Activated naive CD8-positive, alpha-beta T cell treated with anti-CD3 and anti-CD28 coated beads for 36 hours (primary cell): Measurements from ENCODE around the gene PKP4. TPM values are rescaled to one million over a fixed set of nuclear protein-coding genes. Genes with fewer than 3 reads are reported as not detected.
"Not testable (repeated sequence)": the region's sequence is repeated elsewhere in the genome, so short reads cannot be mapped to it uniquely, and the experiment has no call there.

Experiments
- DNase-seq: peaks from one replicate; pipeline ENCODE4 v3.0.0; 2021
- H3K27ac Mint-ChIP-seq: one replicate; pipeline ENCODE4 v1.8.0; 2022; ENCODE audit warnings: mild to moderate bottlenecking, moderate library complexity, mixed read lengths
- H3K27me3 Mint-ChIP-seq: one replicate; pipeline ENCODE4 v1.8.0; 2022; ENCODE audit warnings: mild to moderate bottlenecking, mixed read lengths
- H3K36me3 Mint-ChIP-seq: one replicate; pipeline ENCODE4 v1.8.0; 2021; ENCODE audit warnings: mild to moderate bottlenecking, mixed read lengths
- H3K4me1 Mint-ChIP-seq: one replicate; pipeline ENCODE4 v1.8.0; 2021; ENCODE audit warnings: mixed read lengths
- H3K4me3 Mint-ChIP-seq: one replicate; pipeline ENCODE4 v1.8.0; 2022; ENCODE audit warnings: mild to moderate bottlenecking, moderate library complexity, mixed read lengths
- H3K9me3 Mint-ChIP-seq: one replicate; pipeline ENCODE4 v1.8.0; 2022; ENCODE audit warnings: mixed read lengths
- total RNA-seq, 2 experiments: library from RNA; stranded (reverse); gene quantifications; one replicate each; pipeline ENCODE4 v1.2.3, GENCODE V29; 2021

Gene PKP4
- total RNA-seq, 2 experiments from 2014 or later, result 35.3 to 38.2 TPM

DNA sequence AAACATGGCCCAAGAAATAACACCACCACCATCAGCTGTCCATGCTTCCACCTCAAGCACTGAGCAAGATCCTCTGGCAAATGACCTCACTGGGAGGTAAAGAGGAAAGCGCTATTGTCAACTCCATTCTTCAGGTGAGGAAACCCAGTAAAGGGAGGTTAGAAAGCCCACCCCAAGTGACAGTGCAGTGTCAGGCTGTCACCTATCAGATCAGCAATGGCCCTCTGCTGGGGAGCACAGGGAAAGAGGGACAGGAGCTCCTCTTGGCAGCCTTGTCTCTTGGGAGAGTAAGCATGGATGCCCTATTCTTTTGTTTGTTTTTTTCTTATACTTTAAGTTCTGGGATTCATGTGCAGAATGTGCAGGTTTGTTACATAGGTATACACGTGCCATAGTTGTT lies 234.1 kb downstream of the PKP4 start:
- H3K4me1 Mint-ChIP-seq, result no peaks in the 10 kb centered on the region
- DNase-seq, result no peak
- no peak overlapping the region for H3K4me3 Mint-ChIP-seq
- H3K27ac Mint-ChIP-seq, result no peak overlapping the region
- no peaks in the 10 kb centered on the region for H3K36me3 Mint-ChIP-seq
- no peaks in the 10 kb centered on the region for H3K9me3 Mint-ChIP-seq
- peaks cover 5% of the 10 kb centered on the region for H3K27me3 Mint-ChIP-seq

DNA sequence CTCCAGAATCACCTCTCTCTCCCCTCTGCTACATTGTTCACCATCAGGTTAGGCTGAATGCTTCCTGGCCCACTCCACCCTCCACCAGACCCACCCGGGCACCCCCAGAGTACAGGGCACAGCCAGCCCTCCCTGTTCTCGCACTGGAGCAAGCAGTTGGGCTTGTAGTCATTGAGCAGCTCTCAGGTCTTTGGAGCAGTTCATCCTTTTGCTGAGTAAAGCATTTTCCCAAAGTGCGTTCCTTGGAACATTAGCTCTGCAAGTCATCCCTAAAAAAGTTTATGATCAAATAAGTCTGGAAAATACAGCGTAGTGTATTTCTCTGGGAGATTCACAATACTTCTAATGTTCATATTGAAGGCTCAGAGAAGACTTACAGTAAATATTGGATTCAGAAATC lies 234.9 kb downstream of the PKP4 start:
- no peak for DNase-seq
- no peak overlapping the region for H3K27ac Mint-ChIP-seq
- no peaks in the 10 kb centered on the region for H3K36me3 Mint-ChIP-seq
- H3K4me1 Mint-ChIP-seq, result no peaks in the 10 kb centered on the region
- no peak overlapping the region for H3K4me3 Mint-ChIP-seq
- H3K27me3 Mint-ChIP-seq, result peaks cover 7% of the 10 kb centered on the region
- peaks cover 2% of the 10 kb centered on the region for H3K9me3 Mint-ChIP-seq

DNA sequence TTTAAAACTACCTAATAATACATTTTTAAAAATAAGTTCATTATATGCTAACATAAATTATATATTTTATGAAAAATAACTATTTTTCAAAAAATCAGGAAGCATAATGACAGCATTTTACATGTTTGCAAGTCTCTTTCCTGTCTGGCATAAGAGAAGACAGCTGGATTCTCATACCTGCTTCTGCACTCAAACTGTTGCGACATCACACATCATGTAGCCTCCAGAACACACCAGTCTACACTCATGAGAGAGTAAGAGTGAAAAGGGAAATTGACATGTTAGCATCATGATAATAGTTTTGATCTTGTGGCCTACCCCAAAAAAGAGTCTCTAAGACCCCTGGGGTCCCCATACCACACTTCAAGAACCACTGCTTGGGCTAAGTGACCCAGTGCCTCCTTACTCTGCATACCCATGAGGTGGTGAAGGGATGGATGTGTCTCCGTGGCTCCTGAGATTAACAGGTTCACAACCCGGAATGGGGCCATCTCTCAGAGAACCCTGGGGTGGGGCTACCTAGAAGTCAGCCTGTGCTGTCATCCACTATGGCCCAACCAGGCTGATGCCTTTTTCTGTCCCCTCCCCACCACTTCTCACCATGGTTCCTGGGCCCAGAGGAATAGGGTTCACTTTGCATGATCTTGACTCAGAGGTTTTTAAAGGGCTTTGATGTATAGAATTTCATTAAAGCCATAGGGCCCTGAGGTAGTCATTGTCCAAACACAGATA lies 235.8 kb downstream of the PKP4 start:
- Mint-ChIP-seq H3K27ac (no peak overlapping the region), H3K36me3 (no peaks in the 10 kb centered on the region), H3K27me3 (peaks cover 12% of the 10 kb centered on the region), H3K9me3 (peaks cover 10% of the 10 kb centered on the region), H3K4me1 (no peaks in the 10 kb centered on the region), H3K4me3 (no peak overlapping the region)
- no peak for DNase-seq

DNA sequence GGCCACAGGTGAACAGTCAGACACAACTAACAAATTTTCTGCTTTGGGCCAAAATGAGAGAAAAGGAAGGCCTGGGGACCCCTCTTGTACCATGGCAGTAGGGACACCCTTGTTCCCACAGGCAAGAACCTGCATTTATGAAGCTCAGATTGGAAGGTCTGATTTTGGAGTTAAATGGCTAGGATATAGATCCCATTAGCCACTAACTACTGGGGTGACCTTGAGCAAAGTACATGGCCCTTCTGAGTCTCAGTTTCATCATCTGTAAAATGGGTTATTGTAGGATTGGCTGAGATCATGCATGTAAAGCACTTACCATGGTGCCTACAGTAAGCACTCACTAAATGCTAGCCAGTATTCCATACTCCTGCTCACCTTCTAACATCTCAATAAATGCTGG lies 236.7 kb downstream of the PKP4 start:
- no peaks in the 10 kb centered on the region for H3K36me3 Mint-ChIP-seq
- peaks cover 7% of the 10 kb centered on the region for H3K27me3 Mint-ChIP-seq
- no peak overlapping the region for H3K4me3 Mint-ChIP-seq
- no peak overlapping the region for H3K27ac Mint-ChIP-seq
- H3K4me1 Mint-ChIP-seq, result no peaks in the 10 kb centered on the region
- H3K9me3 Mint-ChIP-seq, result peaks cover 11% of the 10 kb centered on the region
- DNase-seq, result no peak

DNA sequence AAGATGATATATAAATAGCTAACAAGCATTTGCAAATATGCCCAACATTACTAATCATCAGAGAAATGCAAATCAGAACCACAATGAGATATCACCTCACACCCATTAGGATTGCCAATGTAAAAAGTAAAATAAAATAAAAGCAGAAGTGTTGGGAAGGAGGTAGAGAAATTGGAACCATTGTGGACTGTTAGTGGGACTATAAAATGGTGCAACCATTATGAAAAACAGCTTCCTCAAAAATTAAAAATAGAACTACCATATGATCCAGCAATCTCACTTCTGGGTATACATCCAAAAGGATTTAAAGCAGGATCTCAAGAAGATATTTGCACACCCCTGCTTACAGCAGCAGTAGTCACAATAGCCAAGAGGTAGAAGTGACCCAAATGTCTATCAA lies 238.6 kb downstream of the PKP4 start:
- Mint-ChIP-seq H3K4me1 (no peaks in the 10 kb centered on the region), H3K27me3 (peaks cover 7% of the 10 kb centered on the region), H3K27ac (no peak overlapping the region), H3K9me3 (peaks cover 11% of the 10 kb centered on the region), H3K4me3 (no peak overlapping the region), H3K36me3 (no peaks in the 10 kb centered on the region)
- DNase-seq, result no peak

DNA sequence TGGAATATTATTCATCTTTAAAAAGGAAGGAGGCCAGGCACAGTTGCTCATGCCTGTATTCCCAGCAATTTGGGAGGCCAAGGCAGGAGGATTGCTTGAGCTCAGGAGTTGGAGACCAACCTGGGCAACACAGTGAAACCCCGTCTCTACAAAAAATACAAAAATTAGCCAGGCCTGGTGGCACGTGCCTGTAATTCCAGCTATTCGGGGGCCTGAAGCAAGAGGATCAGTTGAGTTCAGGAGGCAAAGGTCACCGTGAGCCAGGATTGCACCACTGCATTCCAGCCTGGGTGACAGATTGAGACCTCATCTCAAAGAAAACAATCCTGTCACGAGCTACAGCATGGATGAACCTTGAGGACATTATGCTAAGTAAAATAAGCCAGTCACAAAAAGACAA lies 239.0 kb downstream of the PKP4 start:
- DNase-seq, H3K27ac Mint-ChIP-seq, H3K36me3 Mint-ChIP-seq, H3K4me1 Mint-ChIP-seq, H3K27me3 Mint-ChIP-seq, H3K4me3 Mint-ChIP-seq: not testable (repeated sequence)
- H3K9me3 Mint-ChIP-seq, result peaks cover 11% of the 10 kb centered on the region

DNA sequence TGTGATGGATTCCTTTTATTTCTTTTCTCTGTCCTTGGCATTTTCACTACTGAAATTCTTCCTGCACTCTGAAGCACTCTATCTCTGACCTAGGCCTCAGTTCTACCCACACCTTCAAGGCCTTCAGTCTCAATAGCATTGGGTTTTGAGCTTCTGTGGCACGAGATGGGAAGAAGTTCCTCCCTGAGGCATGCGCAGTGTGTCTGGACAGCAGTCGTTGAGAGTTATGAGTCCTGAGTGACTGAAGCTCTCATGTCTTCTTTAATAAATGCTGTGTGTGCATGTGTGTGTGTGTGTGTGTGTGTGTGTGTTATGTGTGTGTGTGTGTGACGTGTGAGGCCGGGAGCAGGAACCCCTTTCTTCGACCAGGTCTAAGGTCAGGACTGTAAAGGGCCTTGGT lies 242.6 kb downstream of the PKP4 start:
- H3K27ac Mint-ChIP-seq, result no peak overlapping the region
- peaks cover 7% of the 10 kb centered on the region for H3K27me3 Mint-ChIP-seq

DNA sequence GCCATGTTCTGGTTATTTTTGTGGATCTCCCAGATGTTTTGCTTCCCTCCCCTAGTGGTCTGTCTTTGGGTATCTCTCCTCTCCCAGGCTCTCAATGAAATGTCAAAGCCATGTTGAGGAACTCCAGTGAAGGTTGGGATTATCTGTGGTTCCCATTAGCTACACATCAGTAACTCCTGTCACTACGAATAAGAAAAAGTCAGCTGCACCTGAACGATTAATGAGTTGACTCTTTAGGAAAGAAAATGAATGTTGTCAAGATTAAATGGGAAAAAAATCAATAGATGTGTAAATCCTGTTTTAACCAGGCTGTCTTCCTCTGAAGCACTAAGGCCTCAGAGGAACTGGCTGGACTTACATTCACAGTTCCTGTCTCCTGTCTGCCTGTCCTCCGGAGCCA lies 244.3 kb downstream of the PKP4 start:
- Mint-ChIP-seq H3K4me1 (no peaks in the 10 kb centered on the region), H3K36me3 (no peaks in the 10 kb centered on the region), H3K27me3 (peaks cover 7% of the 10 kb centered on the region), H3K4me3 (no peak overlapping the region), H3K27ac (no peak overlapping the region), H3K9me3 (peaks cover 13% of the 10 kb centered on the region)
- no peak for DNase-seq

More for the DNA sequence above, 242.6 kb downstream of the PKP4 start:
- DNase-seq, result no peak
- no peaks in the 10 kb centered on the region for H3K4me1 Mint-ChIP-seq
- H3K4me3 Mint-ChIP-seq, result no peak overlapping the region
- peaks cover 11% of the 10 kb centered on the region for H3K9me3 Mint-ChIP-seq
- H3K36me3 Mint-ChIP-seq, result no peaks in the 10 kb centered on the region

DNA sequence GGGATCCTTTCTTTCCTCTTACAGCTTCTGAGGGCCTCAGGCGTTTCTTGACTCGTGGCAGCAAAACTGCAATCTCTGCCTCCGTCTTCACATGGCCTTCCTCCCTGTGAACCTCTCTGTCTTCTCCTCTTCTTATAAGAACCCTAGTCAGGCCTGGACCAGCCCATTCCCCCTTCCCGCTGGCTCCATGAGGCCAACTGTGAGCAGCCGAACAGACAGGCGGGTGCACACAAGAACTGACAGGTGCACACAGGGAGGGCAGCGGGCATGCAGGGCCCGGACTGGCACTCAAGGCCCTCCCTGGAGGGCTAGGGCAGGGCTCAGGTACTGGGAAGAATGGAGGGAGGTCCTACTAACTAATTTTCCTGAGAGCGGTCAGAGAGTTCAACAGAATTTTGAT lies 246.0 kb downstream of the PKP4 start:
- Mint-ChIP-seq H3K36me3 (no peaks in the 10 kb centered on the region), H3K9me3 (peaks cover 2% of the 10 kb centered on the region), H3K27me3 (no peaks in the 10 kb centered on the region), H3K4me1 (no peaks in the 10 kb centered on the region), H3K27ac (no peak overlapping the region), H3K4me3 (no peak overlapping the region)
- no peak for DNase-seq

DNA sequence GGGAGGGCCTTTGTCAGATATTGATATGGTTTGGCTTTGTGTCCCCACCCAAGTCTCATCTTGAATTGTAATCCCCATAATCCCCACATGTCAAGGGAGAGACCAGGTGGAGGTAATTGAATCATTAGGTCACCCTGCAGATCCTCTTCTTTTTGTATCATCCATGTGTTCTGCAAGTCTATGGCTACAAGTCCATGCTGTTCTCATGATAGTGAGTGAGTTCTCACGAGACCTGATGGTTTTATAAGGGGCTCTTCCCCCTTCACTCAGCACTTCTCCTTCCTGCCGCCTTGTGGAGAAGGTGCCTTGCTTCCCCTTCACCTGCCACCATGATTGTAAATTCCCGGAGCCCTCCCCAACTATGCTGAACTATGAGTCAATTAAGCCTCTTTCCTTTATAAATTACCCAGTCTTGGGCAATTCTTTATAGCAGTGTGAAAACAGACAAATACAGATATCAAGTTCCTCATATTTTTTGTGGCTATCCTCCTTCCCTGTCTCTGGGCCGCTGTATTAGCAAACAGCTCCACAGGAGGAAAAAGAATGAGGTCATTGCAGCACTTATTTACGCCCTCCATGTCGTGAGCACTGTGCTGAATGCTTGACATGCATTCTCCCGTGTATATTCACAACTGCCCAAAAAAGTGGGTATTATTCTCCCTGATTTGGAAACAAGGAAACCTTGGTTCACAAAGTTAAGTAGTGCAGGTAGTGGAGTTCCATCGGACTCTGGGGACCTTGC lies 248.1 kb downstream of the PKP4 start:
- H3K4me3 Mint-ChIP-seq, DNase-seq, H3K27me3 Mint-ChIP-seq, H3K27ac Mint-ChIP-seq, H3K4me1 Mint-ChIP-seq, H3K36me3 Mint-ChIP-seq, H3K9me3 Mint-ChIP-seq: not testable (repeated sequence)

DNA sequence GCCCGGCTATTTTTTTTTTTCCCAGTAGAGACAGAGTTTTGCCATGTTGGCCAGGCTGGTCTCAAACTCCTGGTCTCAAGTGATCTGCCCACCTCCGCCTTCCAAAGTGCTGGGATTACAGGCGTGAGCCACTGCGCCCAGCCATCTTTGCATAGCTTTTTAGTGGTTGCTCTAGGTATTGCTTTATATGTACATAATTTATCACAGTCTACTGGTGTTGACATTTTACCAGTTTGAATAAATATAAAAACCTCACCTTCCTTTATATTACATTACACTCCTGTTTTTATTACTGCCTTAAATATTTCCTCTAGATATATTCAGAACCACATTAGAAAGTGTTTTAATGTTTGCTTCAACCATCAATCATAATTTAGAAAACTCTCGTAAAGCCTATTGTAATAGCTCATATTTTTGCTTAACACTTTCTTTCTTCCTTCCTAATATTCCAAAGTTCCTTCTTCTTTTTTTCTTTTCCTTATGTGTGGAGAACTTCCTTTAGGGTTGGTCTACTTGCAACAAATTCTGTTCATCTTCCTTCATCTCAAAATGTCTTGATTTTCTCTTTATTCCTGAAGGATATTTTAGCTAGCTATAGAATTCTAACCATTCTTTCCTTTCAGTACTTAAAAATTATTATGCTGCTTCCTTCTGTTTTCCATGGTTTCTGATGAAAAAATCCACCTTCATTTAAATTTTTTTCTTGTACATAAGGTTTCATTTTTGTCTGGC lies 256.2 kb downstream of the PKP4 start:
- Mint-ChIP-seq H3K27ac (no peak overlapping the region), H3K36me3 (no peaks in the 10 kb centered on the region), H3K4me3 (no peak overlapping the region), H3K4me1 (no peaks in the 10 kb centered on the region), H3K27me3 (peaks cover 5% of the 10 kb centered on the region), H3K9me3 (peaks cover 11% of the 10 kb centered on the region)
- DNase-seq, result no peak

DNA sequence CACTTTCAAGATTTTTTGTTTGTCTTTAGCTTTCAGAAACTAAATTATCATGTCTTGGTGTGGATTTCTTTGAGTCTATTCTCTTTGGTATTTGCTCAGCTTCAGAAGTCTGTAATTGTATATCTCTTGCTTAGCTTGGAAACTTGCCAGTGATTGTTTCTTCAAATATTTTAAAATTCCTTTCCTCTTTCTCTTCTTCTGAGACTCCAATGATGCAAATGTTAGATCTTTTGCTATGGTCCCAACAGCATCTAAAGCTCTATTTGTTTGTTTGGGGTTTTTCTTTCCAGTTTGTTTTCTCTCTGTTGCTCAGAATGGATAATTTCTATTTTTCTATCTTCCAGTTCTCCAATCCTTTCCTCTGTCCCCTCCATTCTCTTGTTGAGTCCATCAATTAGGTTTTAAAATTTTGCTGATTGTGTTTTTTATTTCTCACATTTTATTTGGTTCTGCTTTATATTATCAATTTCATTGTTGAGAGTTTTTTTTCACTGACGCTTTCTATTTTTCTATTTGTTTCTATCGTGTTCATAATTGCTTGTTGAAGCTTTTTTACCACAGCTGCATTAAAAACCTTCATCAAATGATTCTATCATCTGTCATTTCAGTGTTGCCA lies 256.9 kb downstream of the PKP4 start:
- Mint-ChIP-seq H3K36me3 (no peaks in the 10 kb centered on the region), H3K27ac (no peak overlapping the region), H3K4me3 (no peak overlapping the region)

DNA sequence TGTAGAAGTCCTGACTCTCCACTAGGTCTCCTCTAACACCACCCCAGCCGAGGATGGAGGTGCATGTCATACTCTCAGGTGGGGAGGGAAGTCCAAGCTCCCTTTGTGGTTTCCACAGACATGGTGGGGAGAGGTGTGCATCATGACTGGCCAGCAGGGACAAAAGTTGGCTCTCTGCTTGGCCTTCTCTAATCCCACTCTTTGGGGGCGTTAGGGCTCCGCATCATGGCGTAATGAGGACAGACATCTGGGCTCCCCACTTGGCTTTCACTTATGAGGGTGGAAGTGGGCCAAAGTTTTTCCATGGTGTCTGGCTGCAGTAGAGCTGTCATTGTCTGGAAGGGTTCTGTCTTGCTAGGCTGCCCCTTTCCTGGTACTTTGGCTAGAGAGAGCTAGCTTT lies 257.7 kb downstream of the PKP4 start:
- peaks cover 5% of the 10 kb centered on the region for H3K27me3 Mint-ChIP-seq
- H3K4me1 Mint-ChIP-seq, result no peaks in the 10 kb centered on the region
- no peaks in the 10 kb centered on the region for H3K36me3 Mint-ChIP-seq
- no peak overlapping the region for H3K4me3 Mint-ChIP-seq
- DNase-seq, result no peak
- no peak overlapping the region for H3K27ac Mint-ChIP-seq
- peaks cover 11% of the 10 kb centered on the region for H3K9me3 Mint-ChIP-seq

More for the DNA sequence above, 256.9 kb downstream of the PKP4 start:
- peaks cover 11% of the 10 kb centered on the region for H3K9me3 Mint-ChIP-seq
- DNase-seq, result no peak
- H3K27me3 Mint-ChIP-seq, result peaks cover 5% of the 10 kb centered on the region
- H3K4me1 Mint-ChIP-seq, result no peaks in the 10 kb centered on the region

DNA sequence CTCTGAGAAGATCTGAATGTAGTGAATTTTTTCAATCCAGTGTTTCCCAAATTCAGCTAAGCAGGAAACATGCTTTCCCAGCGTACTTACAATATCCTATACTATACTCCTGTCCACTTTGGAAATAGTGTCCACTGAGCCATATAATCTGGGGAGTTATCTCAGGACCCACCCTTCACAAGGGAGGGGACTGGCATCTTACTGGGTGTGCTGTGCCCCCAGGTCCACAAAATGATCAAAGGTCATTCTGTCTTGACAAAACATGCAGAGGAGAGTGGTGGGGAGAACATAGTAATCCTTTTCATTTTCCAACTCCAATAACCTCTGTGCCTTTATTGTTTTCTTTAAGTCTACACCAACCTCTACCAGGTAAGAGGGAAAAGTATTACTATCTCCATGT lies 258.6 kb downstream of the PKP4 start:
- H3K27me3 Mint-ChIP-seq, result peaks cover 5% of the 10 kb centered on the region
- H3K36me3 Mint-ChIP-seq, result no peaks in the 10 kb centered on the region
- no peak for DNase-seq
- no peak overlapping the region for H3K27ac Mint-ChIP-seq
- H3K4me1 Mint-ChIP-seq, result no peaks in the 10 kb centered on the region
- no peak overlapping the region for H3K4me3 Mint-ChIP-seq
- peaks cover 11% of the 10 kb centered on the region for H3K9me3 Mint-ChIP-seq

DNA sequence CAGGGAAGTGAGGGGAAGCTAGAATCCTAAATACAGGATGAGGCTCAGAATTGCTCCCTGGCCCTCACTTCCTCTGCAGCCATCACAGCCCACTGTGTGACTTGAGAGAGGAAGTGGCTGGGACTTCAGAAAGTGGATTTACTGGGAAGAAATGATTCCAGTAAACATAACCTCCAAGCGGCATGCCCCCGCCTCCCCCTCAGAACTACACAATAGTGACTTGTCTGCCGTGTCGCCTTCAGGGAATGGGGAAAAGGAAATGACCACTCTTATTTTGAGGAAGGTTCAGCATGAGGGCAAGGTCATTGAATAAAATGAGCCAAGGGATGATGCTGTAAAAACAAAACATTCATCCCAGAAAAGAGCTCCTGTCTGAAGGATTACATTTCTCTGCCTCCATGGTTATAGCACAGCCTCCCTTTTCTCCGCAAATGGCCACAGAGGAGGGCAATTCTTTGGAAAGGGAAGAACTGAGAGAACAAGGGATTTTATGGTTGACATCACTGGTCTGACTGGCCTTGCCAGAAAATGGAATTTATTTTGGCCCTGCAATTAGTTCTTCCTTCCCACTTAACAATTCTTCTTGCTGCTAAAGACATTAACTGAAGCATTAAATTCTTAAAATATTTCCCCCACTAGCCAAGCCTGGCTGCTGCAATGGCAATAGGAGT lies 259.5 kb downstream of the PKP4 start:
- peaks cover 5% of the 10 kb centered on the region for H3K27me3 Mint-ChIP-seq

More for the DNA sequence above, 259.5 kb downstream of the PKP4 start:
- Mint-ChIP-seq H3K4me1 (no peaks in the 10 kb centered on the region), H3K4me3 (no peak overlapping the region), H3K36me3 (no peaks in the 10 kb centered on the region), H3K27ac (no peak overlapping the region), H3K9me3 (peaks cover 11% of the 10 kb centered on the region)
- no peak for DNase-seq
